Measurements from ENCODE around the gene GLIPR2.
"Not testable (repeated sequence)": the region's sequence is repeated elsewhere in the genome, so short reads cannot be mapped to it uniquely, and the experiment has no call there.

Gene GLIPR2, protein sequence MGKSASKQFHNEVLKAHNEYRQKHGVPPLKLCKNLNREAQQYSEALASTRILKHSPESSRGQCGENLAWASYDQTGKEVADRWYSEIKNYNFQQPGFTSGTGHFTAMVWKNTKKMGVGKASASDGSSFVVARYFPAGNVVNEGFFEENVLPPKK

DNA sequence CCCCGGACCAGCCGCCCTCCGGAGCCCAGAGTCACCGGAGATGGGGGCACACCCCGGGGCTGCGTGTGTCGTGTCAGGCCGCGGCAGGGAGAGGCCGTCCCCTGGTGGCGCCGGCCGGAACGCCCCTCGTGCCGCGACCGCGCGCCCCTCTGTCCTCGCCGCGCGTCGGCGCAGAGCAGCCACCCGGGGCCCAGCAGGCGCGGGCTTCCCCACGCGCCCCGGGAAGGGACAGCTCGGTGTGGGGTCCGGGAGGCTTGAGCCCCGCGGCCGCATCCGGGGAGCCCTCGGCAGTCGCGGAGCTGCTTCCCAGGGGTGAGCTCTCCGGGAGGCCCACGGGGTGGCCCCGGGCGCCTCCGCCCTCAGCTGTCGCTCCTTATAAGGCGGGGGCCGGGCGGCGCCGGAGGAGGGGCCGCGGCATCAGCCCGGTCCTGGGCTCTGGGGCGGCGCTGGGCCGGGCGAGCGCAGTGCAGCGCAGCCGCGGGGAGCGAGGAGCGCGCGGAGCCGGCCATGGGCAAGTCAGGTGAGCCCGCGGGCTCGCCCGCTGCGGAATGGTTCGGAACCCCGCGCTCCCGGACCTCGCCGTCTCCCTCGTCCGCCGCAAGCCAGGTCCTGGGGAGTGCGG, at the start of gene GLIPR2:
GLIPR2 (plus strand) TSS at position 462 of the 622 bp plus-strand sequence; CDS start at position 508, 46 bp downstream.
- DNase-seq, result peak; percentile 60 to 80

DNA sequence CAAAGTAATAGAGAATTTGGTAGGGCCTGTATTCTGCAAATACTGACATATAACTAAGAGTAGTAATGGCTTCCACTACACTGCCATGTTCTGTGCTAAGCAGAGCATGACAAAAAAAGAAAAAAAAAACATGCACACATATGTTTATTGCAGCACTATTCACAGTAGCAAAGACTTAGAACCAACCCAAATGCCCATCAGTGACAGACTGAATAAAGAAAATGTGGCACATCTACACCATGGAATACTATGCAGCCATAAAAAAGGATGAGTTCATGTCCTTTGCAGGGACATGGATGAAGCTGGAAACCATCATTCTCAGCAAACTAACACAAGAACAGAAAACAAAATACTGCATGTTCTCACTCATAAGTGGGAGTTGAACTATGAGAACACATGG, 49.5 kb upstream of the GLIPR2 start:
- not testable (repeated sequence) for DNase-seq

DNA sequence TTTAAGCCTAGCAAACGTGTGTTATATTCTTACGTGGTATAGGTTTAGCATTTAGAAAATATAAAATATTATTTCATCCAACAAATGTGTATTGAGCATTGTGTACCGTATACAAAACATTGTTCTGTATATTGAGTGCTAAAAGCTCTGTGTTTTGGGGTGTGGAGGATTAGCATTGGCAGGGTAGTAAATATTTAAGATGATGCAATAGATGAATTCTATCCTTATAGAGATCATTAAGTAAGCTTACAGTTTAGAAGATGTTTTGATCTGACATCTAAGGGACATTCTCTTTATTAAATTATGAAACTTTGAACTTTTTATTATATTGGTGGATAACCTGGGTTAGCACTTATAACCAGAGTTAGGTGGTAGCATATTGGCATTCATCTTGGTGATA, 48.5 kb upstream of the GLIPR2 start:
- DNase-seq, result no peak

DNA sequence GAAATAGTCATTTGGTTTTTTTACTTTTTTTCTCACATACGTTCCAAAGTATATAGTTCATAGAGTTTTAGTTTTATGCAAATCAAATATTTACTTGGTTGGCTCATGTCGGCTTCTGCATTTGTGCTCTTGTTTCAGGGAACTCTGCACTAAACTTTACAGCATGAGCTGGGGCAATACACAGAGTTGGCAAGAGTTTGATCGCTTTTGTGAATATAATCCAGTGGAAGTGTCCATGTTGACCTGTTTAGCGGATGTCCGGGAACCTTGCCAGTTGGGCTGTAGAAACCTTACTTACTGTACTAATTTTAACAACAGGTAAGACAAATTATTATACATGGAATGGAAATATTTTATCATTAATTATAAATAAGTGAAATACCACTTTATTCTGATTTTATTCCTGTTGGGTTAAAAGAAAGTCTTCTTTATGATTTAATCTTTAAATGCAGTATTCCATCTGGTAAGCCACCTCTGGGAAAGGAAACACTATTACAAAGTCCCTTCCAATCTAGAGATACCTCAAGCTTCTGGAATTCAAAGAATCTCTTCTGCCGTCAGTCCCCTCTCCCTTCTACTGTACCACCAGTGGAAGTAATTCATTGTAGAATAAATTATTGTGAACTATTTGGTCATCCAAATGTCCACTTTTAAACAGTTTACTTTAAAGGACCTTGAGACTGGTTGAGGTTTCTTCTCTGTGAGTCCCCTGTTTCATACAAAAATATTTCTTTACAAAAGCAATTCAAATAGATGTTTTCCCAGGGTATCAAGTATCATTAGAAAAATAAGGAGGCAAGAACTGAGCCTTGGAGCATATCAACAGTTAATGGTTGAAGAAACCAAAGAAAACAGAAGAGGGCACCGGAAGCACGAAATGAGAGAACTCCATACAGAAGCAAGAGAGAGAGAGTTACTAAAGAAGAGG, 45.2 kb upstream of the GLIPR2 start:
- no peak for DNase-seq

DNA sequence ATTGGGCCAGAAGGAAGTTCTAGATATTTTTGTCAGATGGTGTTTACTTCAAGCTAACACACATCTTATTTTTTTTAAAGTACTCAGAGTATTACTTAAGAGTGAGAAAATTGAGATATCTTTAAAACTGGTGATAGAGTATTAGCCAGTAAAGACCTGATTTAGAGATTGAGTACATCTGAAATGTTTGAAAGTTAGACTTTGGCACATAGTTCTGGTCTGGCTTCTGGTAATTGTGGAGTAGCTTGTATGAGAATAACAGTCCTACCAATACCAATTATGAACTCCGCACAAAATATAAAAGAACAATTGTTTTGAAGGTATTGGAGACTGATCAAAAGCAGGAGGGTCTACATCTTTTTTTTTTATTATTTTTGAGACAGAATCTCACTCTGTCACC, 44.5 kb upstream of the GLIPR2 start:
- no peak for DNase-seq

DNA sequence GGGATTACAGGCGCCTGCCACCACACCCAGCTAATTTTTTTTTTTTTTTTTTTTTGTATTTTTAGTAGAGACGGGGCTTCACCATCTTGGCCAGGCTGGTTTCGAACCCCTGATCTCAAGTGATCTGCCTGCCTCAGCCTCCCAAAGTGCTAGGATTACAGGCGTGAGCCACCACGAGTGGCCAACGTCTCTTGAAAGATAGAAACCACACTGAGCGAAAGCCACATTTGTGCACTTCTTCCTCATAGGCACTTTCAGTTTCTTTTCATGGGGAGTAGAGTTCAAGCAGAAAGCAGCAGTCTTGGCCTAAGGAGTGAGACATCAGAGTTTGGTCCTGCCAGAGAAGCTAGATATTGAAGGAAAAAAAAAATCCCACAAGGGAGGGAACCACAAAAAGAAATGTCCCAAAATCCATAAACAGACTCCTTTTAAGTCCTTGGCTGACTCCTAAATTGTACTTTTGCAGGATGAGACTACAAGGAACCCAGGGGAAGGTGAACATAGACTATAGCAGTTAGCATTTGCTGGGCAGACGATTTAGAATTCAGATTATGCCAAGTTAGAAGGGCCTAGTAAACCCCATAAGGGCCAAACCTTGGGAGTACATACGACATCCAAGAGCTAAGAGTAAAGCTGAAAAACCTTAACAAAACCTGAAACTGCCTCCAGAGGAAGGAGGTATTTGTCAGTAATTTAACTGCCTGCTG, 43.9 kb upstream of the GLIPR2 start:
- no peak for DNase-seq

DNA sequence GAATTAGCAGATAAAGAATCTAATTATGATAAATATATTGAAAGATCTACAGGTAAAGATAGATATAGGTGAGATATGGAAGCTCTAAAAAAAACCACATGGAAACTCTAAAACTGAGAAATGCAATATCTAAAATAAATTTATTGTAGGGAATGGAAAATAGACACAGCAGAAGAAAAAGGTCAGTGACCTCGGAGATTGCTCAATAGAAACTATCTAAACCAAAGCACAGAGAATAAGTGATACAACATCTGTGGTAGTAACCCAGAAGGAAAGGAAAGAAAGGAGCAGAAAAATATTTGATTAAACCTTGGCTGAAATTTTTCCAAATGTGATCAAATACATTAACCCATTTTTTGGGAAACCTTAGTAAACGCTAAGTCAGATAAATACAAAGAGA, 43.1 kb upstream of the GLIPR2 start:
- no peak for DNase-seq

DNA sequence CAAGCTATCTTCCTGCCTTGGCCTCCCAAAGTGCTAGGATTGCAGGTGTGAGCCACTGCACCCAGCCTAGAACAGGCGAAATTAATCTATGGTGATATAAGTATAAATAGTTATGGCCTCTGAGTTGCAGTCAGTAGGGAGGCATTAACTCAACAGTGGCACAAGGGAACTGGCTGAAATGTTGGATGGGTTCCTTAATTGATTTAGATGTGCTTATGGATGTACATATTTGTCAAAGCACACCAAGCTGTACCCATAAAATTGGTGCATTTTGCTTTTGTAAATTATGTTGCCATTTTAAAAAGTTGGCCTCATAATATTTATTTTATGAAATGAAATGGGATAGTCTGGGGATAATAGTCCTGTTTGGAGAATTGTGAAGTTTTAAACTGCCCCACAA, 36.8 kb upstream of the GLIPR2 start:
- DNase-seq, result no peak

DNA sequence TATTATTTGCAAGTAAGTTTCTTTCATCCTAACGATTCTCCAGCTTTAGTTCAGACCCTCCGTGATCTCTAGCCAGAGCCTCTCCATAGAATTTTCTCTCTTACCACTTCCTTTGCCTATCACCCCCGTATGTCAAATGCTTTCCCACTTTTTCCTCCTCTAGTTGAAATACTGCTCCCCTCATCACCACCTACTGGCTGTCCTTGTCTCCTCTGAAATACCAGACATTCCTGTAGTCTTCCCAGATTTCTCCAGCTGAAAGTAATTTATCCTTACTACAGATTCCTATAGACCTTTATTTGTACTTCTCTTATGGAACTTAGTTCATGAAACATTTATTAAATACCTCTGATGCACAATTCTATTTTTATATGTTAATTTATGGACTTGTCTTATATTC, 36.0 kb upstream of the GLIPR2 start:
- no peak for DNase-seq

DNA sequence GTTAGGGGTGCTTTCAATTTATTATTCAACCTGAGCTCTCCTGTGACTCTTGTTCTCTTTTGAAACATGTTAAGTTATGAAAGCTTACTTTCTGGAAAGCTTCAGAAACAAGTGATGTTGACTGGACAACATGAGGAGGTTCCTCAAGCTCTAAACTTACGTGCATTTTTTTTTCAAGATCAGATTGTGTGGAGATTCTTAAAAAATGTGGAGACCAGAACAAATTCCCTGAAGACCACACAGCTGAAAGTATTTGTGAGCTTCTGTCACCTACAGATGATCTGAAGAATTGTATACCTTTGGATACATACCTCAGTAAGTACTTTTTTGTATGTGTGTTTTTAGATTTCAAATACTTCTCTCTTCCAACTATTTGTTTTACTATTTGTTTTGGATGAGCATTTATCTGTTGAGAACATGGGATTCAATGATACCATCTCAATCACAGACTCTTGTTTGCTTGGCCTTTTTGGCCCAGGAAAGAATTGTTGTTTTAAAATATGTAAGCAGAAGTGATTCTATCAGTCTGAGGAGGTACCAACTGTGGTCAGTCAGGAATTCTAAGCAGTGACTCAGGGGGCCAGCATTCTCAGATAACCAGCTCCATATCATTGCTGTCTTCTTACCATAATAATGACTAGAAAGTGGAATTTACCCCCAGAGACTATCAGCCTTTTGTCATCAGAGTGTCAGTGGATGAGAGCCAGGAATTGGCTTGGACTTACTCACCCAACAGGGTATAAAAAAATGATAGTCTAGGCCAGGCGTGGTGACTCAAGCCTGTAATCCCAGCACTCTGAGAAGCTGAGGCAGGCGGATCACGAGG, 34.4 kb upstream of the GLIPR2 start:
- no peak for DNase-seq

DNA sequence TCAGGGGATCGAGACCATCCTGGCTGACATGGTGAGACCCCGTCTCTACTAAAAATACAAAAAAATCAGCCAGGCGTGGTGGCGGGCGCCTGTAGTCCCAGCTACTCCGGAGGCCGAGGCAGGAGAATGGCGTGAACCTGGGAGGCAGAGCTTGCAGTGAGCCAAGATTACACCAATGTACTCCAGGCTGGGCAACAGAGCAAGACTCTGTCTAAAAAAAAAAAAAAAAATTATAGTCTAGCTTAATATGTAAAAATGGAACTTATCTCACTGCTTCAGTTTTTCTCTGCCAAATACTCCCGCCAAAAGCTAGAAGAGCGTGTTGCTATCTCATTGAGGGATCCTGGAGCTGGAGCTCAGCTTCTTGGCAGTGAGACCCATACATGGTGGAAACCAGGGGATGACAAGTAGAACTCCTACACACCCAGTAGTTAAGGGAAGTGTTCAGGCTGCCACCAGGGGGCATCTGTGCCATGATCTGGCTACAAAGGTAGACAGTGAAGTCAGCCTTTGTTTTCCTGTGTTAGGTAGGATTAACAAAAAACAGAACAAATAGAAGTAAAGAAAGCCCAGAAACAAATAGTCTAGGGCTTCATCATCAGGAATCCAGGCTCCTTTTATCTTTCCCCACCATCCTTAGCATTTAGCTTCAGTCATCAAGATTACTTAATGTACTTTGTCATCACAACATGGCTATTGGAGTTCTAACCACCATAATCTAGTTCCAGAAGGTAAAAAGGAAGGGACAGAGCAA, 33.6 kb upstream of the GLIPR2 start:
- peak; percentile 62 to 78 for DNase-seq

DNA sequence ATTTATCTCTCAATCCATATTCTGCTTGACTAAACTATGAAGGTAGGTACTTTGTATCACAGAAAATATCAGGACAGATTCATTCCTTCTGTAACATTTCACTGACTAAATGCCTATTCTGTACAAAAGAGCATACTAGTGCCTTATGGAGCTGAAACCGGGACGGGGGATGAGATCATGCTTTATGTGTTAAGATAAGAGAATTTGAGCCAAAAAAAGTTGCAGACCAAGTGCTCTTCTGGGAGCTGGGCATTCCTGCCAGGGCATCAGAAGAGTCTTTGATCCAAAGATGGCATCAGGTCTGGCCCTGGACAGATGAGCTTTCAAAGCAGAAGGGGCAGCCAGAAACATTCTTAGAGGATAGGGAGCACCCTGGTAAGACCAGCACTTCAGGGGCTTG, 27.5 kb upstream of the GLIPR2 start:
- DNase-seq, result no peak

DNA sequence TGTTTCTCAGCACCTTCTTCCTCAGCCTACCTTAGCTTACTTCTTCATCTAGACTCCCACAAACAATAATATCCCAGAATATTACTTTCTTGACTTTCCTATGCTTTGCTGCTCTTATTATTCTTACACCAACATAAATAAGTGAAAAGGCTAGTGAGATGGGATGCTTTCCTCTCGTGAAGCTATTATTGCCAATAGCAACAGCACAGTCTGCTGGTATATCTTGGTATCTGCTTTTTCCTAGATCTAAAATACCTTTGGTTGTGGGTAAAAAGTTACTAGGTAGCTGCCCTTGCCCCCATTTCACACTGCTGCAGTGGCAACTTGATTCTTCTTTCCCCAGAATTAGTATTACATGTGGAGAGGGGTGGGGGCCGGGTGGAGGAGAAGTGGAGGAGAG, 26.1 kb upstream of the GLIPR2 start:
- no peak for DNase-seq

DNA sequence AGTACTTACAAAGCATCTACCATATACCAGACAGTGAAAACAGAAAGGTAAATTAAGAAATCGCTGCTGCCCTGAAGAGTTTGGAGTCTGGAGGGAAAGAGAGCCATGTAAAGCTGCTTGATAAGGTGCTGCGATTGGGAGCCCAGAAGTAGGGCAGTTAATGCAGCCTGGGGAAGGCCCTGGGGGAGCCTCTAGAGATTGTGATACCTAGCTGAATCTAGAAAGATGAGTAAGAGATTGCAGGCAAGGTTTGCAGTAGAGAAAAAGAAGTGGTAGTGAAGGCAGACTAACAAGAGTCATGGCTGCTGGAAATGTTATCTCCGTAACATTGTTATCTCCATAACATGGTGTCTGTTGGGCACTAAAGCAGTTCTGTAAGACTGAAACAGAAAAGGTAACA, 24.0 kb upstream of the GLIPR2 start:
- DNase-seq, result no peak

DNA sequence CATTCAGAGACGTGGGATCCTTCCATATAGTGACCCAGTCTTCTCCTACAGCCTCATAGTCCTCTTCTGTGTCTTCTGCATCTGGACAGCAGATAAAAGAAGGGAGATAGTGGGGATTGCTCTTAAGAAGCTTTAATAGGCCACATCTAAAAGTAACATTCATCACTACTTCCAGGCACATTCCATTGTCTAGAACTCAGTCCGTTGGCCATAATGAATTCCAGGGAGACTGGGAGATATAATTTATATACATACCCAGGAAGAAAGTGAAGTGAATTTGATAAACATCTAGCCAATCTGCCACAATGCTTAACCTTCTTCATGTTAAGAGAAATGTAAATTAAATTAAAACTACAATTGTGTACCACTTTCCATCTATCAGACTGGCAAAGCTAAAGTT, 22.5 kb upstream of the GLIPR2 start:
- DNase-seq, result no peak

DNA sequence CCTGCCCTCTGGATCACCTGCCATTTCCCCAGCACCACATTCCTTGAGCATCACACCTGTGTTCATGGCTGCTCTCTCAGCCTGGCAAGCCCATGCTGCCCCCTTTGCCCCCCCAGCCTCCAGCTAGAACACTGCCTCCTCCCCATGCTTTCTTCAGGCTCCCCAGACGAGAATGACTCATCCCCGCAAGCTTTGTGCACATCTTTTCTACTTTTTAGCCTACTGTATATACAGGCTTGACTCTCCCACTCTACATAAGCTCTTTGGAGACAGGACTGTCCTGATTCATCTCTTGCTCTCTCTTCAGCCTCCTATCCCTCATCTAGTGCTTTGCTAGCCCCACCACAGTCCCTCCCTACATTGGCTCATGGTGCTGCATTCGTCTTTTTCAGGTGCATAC, 19.9 kb upstream of the GLIPR2 start:
- no peak for DNase-seq

DNA sequence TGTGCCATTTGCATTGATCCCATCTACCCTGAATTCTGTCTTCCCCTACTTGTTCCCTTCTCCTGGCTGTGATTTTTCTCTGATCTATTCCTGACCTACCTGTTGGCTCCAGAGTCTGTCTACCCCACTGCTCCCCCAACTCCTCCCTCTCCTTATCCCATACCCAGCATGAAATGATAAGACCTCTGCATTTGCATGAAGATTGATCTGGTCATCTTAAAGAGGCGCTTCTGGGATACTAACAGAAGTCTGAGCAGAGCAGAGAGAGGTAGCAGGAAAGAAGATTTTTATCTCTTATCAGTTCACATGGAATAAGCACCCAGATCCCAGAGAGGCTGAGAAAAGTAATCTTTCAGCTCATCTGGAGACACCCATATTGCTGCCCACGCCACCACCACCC, 18.3 kb upstream of the GLIPR2 start:
- DNase-seq, result no peak

DNA sequence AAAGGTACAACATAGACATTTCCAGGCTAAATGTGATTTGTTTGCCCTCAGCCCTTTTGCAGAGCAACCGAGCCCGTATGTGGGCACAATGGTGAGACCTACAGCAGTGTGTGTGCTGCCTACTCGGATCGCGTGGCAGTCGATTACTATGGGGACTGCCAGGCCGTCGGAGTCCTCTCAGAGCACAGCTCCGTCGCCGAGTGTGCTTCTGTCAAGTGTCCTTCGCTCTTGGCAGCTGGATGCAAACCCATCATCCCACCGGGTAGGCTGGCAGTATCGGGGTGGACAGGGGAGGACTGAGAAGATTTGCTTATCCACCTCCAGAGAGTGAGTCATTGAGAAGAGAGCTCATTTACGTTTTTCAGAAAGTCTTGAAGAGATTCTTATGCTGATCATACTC, 17.8 kb upstream of the GLIPR2 start:
- no peak for DNase-seq

DNA sequence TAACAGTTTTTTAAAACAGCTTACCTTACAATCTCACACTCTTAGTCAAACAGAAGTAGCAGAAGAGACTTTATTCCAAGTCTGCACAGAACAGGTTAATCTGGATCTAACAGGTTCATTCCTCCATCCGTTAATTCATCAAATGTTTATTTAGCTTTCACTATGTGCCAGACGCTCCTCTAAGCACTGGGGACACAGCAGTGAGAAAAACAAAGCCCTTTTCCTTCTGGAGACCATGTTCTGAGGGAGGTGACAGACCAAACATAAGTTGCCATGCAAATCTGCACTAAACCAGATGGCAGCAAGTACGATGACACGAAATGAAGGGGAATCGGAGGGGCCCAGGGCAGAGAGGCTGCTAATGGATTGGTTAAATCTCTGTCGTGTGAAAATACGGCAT, 17.1 kb upstream of the GLIPR2 start:
- DNase-seq, result no peak

DNA sequence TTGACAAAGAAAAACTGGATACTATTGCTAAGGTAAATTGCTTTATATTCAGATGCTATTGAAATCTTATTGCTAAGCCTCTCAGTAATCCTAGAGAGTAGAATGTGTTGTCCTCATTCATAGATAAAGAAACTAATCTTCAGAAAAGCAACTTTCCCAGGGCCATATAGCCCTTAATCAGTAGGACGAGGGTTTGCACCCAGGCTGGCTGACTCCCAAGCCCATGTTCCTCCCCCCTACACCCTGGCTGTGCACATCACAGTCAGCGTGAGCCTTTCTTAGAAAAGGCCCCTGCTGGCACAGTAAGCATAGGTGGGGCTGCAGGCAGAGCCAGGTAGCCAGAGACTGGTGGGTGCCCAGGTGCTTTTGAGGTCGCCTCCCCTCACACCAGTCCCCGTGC, 15.8 kb upstream of the GLIPR2 start:
- DNase-seq, result no peak

DNA sequence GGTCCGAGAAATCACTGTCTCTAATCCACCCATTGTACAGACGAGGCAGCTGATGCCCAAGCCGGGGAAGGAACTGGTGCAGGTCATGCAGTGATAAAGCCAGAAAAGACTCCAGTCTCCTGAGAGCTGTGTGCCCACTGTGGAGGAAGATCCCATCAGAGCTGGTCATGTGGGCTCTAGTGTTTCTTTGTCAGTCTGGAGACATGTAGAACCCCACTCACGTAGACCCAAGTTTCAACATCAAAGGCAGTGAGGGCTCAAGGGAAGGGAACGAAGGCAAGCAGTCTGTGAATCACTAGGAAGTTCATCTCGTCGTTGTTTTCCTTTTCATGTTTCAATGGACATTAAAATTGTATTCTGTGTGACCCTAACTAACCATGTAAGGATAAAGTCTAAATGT, 14.6 kb upstream of the GLIPR2 start:
- DNase-seq, result no peak

DNA sequence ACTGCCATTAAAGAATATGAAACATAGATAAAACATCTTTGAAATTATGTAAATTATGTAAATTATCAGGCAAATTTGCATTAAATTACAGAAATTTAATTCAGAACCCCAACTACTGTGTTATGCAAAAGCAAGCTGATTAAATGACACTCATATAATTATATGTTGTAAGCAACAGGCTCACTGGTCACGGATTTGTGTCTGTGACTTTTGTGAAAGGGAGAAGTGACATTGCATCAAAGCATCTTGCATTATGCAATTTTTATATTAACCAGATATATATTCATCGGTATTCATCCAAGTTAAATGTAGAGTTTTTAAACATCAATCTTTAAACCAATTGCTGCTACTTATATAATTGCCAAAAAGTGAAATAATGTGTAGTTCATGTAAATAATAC, 13.0 kb upstream of the GLIPR2 start:
- no peak for DNase-seq

Measured in hippocampal formation (tissue), 2 donors.